HEK293 (cell line): ENCODE measurements around the gene OR8S1.

ENCODE experiments used
- ZNF19 ChIP-seq: fragments of 450-650 bp; formaldehyde crosslinking; IDR thresholded peaks from 2 replicates; pipeline ENCODE4; 2016; ENCODE audit warnings: missing biosample characterization, missing genetic modification characterization, low read depth
- ZNF488 ChIP-seq: fragments of 450-650 bp; formaldehyde crosslinking; IDR thresholded peaks from 2 replicates; pipeline ENCODE4 v1.5.1; 2016; ENCODE audit warnings: missing biosample characterization, missing genetic modification characterization
- TF ChIP-seq, protein P1 (sequence below): fragments of 450-650 bp; formaldehyde crosslinking; IDR thresholded peaks from 2 replicates; pipeline ENCODE4 v1.5.1; 2016; ENCODE audit warnings: missing biosample characterization, missing genetic modification characterization

GRCh38 chr12:48556631-48557030, 31.2 kb downstream of the OR8S1 start:
- TF ChIP-seq, protein P1, sequence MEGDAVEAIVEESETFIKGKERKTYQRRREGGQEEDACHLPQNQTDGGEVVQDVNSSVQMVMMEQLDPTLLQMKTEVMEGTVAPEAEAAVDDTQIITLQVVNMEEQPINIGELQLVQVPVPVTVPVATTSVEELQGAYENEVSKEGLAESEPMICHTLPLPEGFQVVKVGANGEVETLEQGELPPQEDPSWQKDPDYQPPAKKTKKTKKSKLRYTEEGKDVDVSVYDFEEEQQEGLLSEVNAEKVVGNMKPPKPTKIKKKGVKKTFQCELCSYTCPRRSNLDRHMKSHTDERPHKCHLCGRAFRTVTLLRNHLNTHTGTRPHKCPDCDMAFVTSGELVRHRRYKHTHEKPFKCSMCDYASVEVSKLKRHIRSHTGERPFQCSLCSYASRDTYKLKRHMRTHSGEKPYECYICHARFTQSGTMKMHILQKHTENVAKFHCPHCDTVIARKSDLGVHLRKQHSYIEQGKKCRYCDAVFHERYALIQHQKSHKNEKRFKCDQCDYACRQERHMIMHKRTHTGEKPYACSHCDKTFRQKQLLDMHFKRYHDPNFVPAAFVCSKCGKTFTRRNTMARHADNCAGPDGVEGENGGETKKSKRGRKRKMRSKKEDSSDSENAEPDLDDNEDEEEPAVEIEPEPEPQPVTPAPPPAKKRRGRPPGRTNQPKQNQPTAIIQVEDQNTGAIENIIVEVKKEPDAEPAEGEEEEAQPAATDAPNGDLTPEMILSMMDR (tag by site-specific recombination) = no peak
- no peak for TF ChIP-seq ZNF488
- no peak for TF ChIP-seq ZNF19 (tag by site-specific recombination)
